AG09319 (cell line): ENCODE measurements around the gene GALNT9.

ENCODE experiments used
- DNase-seq: peaks from one replicate; pipeline ENCODE4 v3.0.0-alpha.2; 2010; ENCODE audit warnings: low read depth; ENCODE audit errors: extremely low read depth
- TF ChIP-seq, protein P1 (sequence below): IDR thresholded peaks from 2 replicates; pipeline ENCODE4 v1.5.1; 2011; ENCODE audit warnings: low read depth, mild to moderate bottlenecking, inconsistent platforms, low read length, moderate library complexity

Gene GALNT9

GRCh38 chr12:132326646-132327045, 2.7 kb downstream of the GALNT9 start:
- TF ChIP-seq, protein P1, sequence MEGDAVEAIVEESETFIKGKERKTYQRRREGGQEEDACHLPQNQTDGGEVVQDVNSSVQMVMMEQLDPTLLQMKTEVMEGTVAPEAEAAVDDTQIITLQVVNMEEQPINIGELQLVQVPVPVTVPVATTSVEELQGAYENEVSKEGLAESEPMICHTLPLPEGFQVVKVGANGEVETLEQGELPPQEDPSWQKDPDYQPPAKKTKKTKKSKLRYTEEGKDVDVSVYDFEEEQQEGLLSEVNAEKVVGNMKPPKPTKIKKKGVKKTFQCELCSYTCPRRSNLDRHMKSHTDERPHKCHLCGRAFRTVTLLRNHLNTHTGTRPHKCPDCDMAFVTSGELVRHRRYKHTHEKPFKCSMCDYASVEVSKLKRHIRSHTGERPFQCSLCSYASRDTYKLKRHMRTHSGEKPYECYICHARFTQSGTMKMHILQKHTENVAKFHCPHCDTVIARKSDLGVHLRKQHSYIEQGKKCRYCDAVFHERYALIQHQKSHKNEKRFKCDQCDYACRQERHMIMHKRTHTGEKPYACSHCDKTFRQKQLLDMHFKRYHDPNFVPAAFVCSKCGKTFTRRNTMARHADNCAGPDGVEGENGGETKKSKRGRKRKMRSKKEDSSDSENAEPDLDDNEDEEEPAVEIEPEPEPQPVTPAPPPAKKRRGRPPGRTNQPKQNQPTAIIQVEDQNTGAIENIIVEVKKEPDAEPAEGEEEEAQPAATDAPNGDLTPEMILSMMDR: no peak

DNA sequence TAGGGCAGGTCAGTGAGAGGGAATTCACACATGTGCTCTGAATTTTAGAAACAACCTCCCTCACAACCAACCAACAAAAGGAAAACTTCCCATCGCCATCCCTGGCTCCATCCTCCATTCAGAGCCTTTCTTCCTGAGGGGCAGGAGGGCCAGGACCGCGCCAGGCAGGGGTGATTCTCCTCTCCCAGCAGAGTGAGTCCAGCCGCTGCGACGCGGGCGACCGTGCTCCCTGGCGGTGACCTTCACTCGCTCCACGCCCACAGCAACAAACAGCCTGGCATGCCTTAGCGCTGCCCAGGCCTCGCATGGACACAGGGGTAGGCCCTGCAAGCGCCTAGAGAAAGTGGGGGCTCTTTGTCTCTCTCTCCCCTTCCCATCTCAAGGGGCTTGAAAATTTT, 3.7 kb downstream of the GALNT9 start:
- DNase-seq: no peak
- TF ChIP-seq, protein P1: no peak

More at GRCh38 chr12:132326646-132327045, 2.7 kb downstream of the GALNT9 start:
- DNase-seq: no peak

DNA sequence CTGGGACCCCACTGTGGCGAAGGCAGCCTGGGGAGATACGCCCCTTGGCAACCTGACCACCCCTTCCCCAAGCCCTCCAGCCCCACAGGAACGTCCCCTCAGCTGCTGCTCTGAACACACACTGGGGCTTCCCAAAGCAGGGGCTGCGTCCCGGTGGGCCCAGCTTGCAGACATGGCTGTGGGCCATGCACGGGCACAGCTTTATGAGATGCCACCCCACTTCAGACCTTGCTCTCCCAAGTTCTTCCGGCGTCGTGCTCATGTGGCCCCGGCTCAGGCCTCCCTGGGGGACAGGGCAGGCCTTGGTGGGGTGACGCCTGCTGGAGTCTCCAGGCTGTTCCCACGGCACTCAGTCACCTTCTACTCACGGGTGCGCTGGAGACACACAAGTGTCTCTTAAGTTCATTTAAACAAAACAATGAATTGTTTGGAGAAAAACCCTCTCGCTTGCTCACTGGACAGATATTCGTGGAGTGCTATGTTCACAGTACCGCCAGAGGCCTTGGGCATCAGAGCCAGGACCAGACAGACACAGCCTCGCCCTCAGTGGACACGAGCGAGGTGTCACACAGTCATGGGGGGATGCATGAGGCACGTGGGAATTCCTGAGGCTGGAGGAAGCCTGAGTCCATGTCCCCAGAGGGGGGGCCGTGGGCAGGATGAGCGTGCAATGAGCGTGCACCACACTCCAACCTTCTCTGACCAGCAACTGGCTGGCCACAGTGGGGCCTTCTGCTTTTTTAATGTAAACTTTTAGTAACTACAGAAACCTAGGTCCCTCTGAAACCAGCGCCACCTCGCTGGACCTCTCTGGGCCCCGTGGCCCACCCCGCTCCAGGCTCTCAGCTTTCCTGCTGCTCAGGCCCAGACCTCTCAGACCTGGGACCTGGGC, 4.3 kb downstream of the GALNT9 start:
- DNase-seq: no peak
- TF ChIP-seq, protein P1: no peak

DNA sequence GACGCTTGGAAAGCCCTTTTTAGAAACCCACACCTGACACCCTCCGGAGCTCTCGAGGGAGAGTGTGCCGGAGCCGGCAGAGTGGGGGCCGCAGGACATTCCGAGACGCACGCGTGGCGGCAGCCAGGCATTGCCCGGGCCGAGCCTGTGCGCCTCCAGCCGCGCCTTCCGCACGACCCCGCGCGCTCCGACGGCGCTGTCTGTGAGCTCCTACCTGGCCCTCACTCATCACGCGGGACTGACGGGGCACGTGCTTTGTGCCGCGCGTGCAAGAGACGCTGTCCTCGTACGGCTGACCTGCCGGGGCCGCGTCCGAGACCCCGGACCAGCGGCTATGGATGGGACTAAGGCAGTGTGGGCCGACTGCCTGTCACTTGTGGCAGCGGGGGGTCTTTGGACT, 5.2 kb downstream of the GALNT9 start:
- TF ChIP-seq, protein P1: no peak
- no peak for DNase-seq

- TF ChIP-seq, protein P1: no peak
- no peak for DNase-seq
Measured at GRCh38 chr12:132323171-132324010, 6.0 kb downstream of the GALNT9 start.

DNA sequence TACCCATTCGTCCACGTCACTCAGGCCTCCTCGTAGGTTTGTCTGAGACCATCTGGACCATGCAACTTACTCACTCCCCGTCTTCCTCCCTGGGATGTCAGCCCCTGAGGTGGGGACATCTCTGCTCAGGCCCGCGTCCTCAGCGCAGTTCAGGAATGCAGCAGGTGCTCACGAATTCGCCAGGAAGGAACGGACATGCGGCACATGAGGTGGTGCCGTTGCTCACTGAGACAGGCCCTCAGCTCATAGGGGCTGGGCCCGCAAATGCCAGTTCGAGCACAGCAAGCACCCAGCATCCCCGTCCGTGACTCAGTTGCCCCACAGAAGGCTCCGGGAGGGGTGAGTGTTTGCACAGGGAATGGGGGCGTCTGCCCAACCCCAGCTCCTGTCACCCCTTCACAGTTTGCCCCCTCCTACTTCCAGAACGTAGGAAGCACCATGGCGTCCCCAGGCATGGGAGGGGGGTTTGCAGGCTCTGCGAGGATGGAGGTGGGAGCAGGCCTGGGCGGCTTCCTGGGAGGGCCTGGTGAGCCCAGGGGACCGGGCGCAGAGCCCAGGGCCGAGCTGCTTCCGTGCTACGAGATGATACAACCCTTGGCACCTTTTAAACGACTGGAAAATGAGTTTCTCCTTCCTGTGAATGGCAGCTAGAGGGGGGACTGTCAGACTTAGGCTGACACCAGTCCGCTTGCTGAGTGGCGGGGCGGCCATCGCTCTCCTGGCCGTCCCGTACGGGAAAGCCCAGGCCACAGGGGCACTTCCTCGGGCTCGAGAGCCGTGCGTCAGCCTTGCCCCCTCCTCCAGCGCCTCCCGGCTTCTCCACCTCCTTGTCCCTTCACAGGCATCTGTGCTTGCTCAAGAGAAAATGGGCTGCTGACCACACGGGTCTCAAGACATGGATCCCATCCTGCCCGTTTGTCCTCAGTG, 6.9 kb downstream of the GALNT9 start:
- TF ChIP-seq, protein P1: no peak
- DNase-seq: no peak
